GM23338 (cell line): ENCODE data around the gene SEL1L2. TPM values are rescaled to one million over a fixed set of nuclear protein-coding genes. Genes with fewer than 3 reads are reported as not detected.

Experiments used
- ATAC-seq: fragments of 200-7000 bp; cut with Tn5 transposase; 3 replicates; pipeline ENCODE4 v1.9.1; 2020
- DNase-seq: peaks from one replicate; pipeline ENCODE4 v3.0.0-alpha.2; 2015; ENCODE audit warnings: low spot score
- H2AFZ ChIP-seq: fragments of 200-600 bp; sonication (generic); 2 replicates; pipeline ENCODE4 v1.8.0; 2016; ENCODE audit warnings: antibody characterized with exemption, mild to moderate bottlenecking, moderate library complexity
- H3F3A ChIP-seq: fragments of 200-600 bp; sonication (generic); replicated peaks from 2 replicates; pipeline ENCODE4 v1.8.0; 2017; ENCODE audit warnings: antibody characterized with exemption, mixed run types, low read depth
- H3K27ac ChIP-seq: fragments of 200-600 bp; sonication (generic); 2 replicates; pipeline ENCODE4 v1.6.1; 2016; ENCODE audit warnings: low read depth
- H3K27me3 ChIP-seq: fragments of 200-600 bp; sonication (generic); 2 replicates; pipeline ENCODE4 v1.8.0; 2016; ENCODE audit warnings: mild to moderate bottlenecking, mixed run types, moderate library complexity; ENCODE audit not compliant: insufficient read depth
- H3K36me3 ChIP-seq: fragments of 200-600 bp; sonication (generic); 2 replicates; pipeline ENCODE4 v1.8.0; 2016; ENCODE audit warnings: mild to moderate bottlenecking; ENCODE audit not compliant: insufficient read depth
- H3K4me1 ChIP-seq: fragments of 200-600 bp; sonication (generic); 2 replicates; pipeline ENCODE4 v1.8.0; 2016; ENCODE audit warnings: mild to moderate bottlenecking, moderate library complexity; ENCODE audit not compliant: insufficient read depth
- H3K4me2 ChIP-seq: fragments of 200-600 bp; sonication (generic); 2 replicates; pipeline ENCODE4 v1.7.1; 2017; ENCODE audit warnings: mixed run types
- H3K4me3 ChIP-seq: fragments of 200-600 bp; sonication (generic); 2 replicates; pipeline ENCODE4 v1.6.1; 2016; ENCODE audit warnings: mixed run types
- H3K79me2 ChIP-seq: fragments of 200-600 bp; sonication (generic); replicated peaks from 2 replicates; pipeline ENCODE4 v1.8.0; 2017; ENCODE audit warnings: mild to moderate bottlenecking; ENCODE audit not compliant: insufficient read depth
- H3K9me2 ChIP-seq: fragments of 200-600 bp; sonication (generic); 2 replicates; pipeline ENCODE4 v1.8.0; 2017; ENCODE audit not compliant: insufficient read depth
- H4K20me1 ChIP-seq: fragments of 200-600 bp; sonication (generic); replicated peaks from 2 replicates; pipeline ENCODE4 v1.8.0; 2017; ENCODE audit warnings: mild to moderate bottlenecking; ENCODE audit not compliant: insufficient read depth
- H3K27ac Mint-ChIP-seq: 2 replicates; pipeline ENCODE4 v1.8.0; 2020; ENCODE audit warnings: inconsistent platforms, mild to moderate bottlenecking, moderate library complexity, mixed read lengths
- H3K27me3 Mint-ChIP-seq: 3 replicates; pipeline ENCODE4 v1.8.0; 2022; ENCODE audit warnings: low read depth, mild to moderate bottlenecking, moderate library complexity, mixed read lengths, inconsistent platforms; ENCODE audit not compliant: insufficient read depth, poor library complexity
- H3K36me3 Mint-ChIP-seq: 3 replicates; pipeline ENCODE4 v1.8.0; 2021; ENCODE audit warnings: low read depth, mild to moderate bottlenecking, inconsistent platforms, moderate library complexity, mixed read lengths
- H3K4me1 Mint-ChIP-seq: 3 replicates; pipeline ENCODE4 v1.8.0; 2020; ENCODE audit warnings: mild to moderate bottlenecking, inconsistent platforms, mixed read lengths
- H3K4me3 Mint-ChIP-seq: 3 replicates; pipeline ENCODE4 v1.8.0; 2021; ENCODE audit warnings: moderate library complexity, mild to moderate bottlenecking, inconsistent platforms, mixed read lengths
- H3K9me3 Mint-ChIP-seq: 3 replicates; pipeline ENCODE4 v1.8.0; 2020; ENCODE audit warnings: moderate library complexity, mild to moderate bottlenecking, inconsistent platforms, mixed read lengths
- CREB1 ChIP-seq: fragments of 250-450 bp; sonication (Bioruptor Pico); IDR thresholded peaks from 2 replicates; pipeline ENCODE4 v1.5.0; 2020; ENCODE audit warnings: low read depth, mild to moderate bottlenecking, moderate library complexity
- CTCF ChIP-seq, 2 experiments: fragments of 200-600 bp in 1 of 2; sonication (generic) in 1 of 2; conservative IDR thresholded peaks; 2 replicates each; pipeline versions ENCODE4 v1.5.1 to v1.6.1; 2016 to 2017; ENCODE audit warnings: antibody characterized with exemption in 2 of 2, low read depth in 2 of 2, mild to moderate bottlenecking in 2 of 2, moderate library complexity in 1 of 2
- ETS1 ChIP-seq: IDR thresholded peaks from 2 replicates; pipeline ENCODE4 v1.6.1; 2016; ENCODE audit warnings: antibody characterized with exemption
- EZH2 ChIP-seq: fragments of 200-600 bp; sonication (generic); IDR thresholded peaks from one replicate; pipeline ENCODE4 v1.8.0; 2017; ENCODE audit warnings: antibody characterized with exemption, mild to moderate bottlenecking, low read depth; ENCODE audit not compliant: unreplicated experiment
- EZH2phosphoT487 ChIP-seq: fragments of 200-600 bp; sonication (generic); IDR thresholded peaks from one replicate; pipeline ENCODE4 v1.8.1; 2018; ENCODE audit warnings: antibody characterized with exemption; ENCODE audit not compliant: unreplicated experiment
- JUNB ChIP-seq: IDR thresholded peaks from one replicate; pipeline ENCODE4 v1.6.1; 2016; ENCODE audit warnings: antibody characterized with exemption; ENCODE audit not compliant: unreplicated experiment
- NANOG ChIP-seq: IDR thresholded peaks from 2 replicates; pipeline ENCODE4 v1.6.1; 2016; ENCODE audit warnings: antibody characterized with exemption, borderline replicate concordance
- POLR2AphosphoS5 ChIP-seq: IDR thresholded peaks from 2 replicates; pipeline ENCODE4 v1.6.1; 2016; ENCODE audit warnings: antibody characterized with exemption, low read depth
- REST ChIP-seq: IDR thresholded peaks from one replicate; pipeline ENCODE4 v1.6.1; 2018; ENCODE audit warnings: antibody characterized with exemption; ENCODE audit not compliant: unreplicated experiment
- ZNF114 ChIP-seq: fragments of 250-450 bp; sonication (Bioruptor Pico); IDR thresholded peaks from 2 replicates; pipeline ENCODE4 v1.5.0; 2020; ENCODE audit warnings: mild to moderate bottlenecking, moderate library complexity
- ZNF331 ChIP-seq: fragments of 250-450 bp; sonication (Bioruptor Pico); IDR thresholded peaks from 2 replicates; pipeline ENCODE4 v1.5.0; 2020; ENCODE audit warnings: low read depth, mild to moderate bottlenecking, moderate library complexity
- ZNF462 ChIP-seq: fragments of 250-450 bp; sonication (Bioruptor Pico); IDR thresholded peaks from 2 replicates; pipeline ENCODE4 v1.5.0; 2020; ENCODE audit warnings: mild to moderate bottlenecking, moderate library complexity
- polyA plus RNA-seq: library from polyadenylated mRNA; unstranded; fragments of >200 nt; fragmentation: Nextera tagmentation; extraction: Ambion mirVana; gene quantifications from 2 replicates; pipeline ENCODE4 v1.2.1, GENCODE V29; 2016
- total RNA-seq: library from RNA; depleted of rRNA; stranded (reverse); fragments of >200 nt; shearing (Covaris generic); gene quantifications from 2 replicates; pipeline ENCODE4 v1.2.3, GENCODE V29; 2014

The SEL1L2 gene
- total and polyA plus RNA-seq, 2 experiments from 2014 or later = not detected

- H2AFZ ChIP-seq = no peak overlapping the region
- TF ChIP-seq ETS1 (no peak), ZNF114 (no peak), REST (no peak), JUNB (no peak), EZH2 (no peak), ZNF462 (CRISPR knock-in tag) (no peak), CTCF (conservative IDR thresholded peaks at IDR 0.05; ENCODE audit: low read depth in 2 of 2) (no peak), ZNF331 (CRISPR knock-in tag) (no peak), POLR2AphosphoS5 (no peak), CREB1 (CRISPR knock-in tag) (no peak), NANOG (no peak), EZH2phosphoT487 (no peak)
- no peaks in the 10 kb centered on the region for H3K4me1 ChIP-seq
- ATAC-seq = no peak
- DNase-seq = no peak
- Mint-ChIP-seq H3K4me1 (no peaks in the 10 kb centered on the region), H3K4me3 (no peak overlapping the region), H3K27ac (no peak overlapping the region), H3K36me3 (no peaks in the 10 kb centered on the region), H3K9me3 (no peaks in the 10 kb centered on the region; the same call in 2 of the 3 replicates), H3K27me3 (no peaks in the 10 kb centered on the region)
- no peak overlapping the region for H3K4me3 ChIP-seq
- H3K9me2 ChIP-seq = no peaks in the 10 kb centered on the region
- no peak overlapping the region for H3K4me2 ChIP-seq
- H3K79me2 ChIP-seq = no peaks in the 10 kb centered on the region
- H3K27ac ChIP-seq = no peak overlapping the region
- no peaks in the 10 kb centered on the region for H3K36me3 ChIP-seq
- no peaks in the 10 kb centered on the region for H3K27me3 ChIP-seq
- H3F3A ChIP-seq = no peaks in the 10 kb centered on the region
- no peaks in the 10 kb centered on the region for H4K20me1 ChIP-seq
Observed at GRCh38 chr20:13960119-13960518, 30.3 kb downstream of the SEL1L2 start.
